ENCODE data around the gene FIZ1.

FIZ1 gene

DNA sequence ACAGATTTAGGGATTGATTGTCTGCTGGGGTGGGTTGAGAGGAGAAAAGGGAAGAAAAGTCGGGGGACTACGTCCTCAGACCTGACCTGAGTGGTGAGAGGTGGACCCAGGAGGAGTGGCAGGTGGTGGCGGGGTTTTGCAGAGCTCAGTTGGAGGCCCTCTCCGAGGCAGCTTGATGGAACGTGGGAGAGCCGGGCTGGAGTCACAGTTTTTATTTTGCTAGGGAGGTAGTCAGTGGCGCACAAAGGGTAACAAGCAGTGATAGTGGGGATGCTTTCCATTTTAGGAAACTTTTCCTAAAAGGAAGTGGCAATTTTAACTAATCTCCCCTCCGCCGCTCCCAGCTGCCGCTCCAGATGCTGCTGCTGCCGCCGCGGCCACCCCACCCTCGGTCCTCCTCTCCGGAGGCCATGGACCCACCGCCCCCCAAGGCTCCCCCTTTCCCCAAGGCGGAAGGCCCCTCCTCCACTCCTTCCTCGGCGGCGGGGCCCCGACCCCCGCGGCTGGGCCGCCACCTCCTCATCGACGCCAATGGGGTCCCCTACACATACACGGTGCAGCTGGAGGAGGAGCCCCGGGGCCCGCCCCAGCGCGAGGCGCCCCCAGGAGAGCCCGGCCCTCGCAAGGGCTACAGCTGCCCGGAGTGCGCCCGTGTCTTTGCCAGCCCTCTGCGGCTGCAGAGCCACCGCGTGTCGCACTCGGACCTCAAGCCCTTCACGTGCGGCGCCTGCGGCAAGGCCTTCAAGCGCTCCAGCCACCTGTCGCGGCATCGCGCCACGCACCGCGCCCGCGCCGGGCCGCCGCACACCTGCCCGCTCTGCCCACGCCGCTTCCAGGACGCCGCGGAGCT lies 43.1 kb upstream of the FIZ1 start:
- Histone ChIP-seq H3K27ac (ENCODE audit: low read length) (no peak overlapping the region), H3K9ac (ENCODE audit: low read depth, low read length) (peak overlapping the region; percentile 97), H3K36me3 (ENCODE audit: insufficient read depth, low read depth, low read length) (peaks cover 15% of the 10 kb centered on the region), H3K9me3 (ENCODE audit: insufficient read depth, low read depth, low read length) (no peaks in the 10 kb centered on the region), H3K27me3 (ENCODE audit: insufficient read depth, low read length) (no peaks in the 10 kb centered on the region), H3K4me1 (ENCODE audit: insufficient read depth, low read length) (no peaks in the 10 kb centered on the region; the same call in 1 of the 2 replicates), H3K4me3 (ENCODE audit: low read length) (peak overlapping the region; percentile 79)

DNA sequence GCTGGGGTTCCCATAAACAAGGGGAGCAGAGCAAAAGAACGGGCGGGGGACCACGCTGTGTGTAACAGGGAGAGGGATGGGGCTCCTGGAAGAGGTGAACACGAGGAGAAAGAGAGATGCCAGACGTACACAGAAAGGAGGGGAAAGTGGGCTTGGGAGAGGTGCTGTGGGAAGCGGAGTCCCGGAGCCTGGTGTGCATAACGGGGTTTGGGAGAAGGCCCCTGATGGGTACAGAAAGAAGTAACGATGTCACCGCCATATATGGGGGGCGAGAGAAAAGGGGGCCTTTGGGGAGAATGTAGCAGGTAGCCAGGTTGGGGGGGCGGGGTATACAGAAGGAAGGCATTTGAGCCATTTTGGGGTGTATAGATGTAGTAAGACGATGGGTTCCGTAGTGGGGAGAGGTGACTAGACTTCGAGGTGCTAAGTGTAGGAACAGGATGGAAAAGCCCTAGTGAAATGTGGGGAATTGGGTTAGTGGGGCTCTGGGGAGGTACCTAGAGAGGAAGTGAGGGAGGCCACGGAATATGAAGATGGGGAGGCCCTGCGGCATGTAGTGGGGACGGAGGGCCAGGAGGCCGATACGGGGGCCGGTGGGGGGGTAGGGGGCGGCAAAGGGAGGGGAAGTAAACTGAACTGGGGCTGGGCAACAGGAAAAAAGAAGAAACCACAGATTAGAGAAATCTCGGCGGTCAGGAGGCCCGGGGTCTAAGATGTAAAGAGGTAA lies 42.3 kb upstream of the FIZ1 start:
- H3K9ac ChIP-seq (ENCODE audit: low read depth, low read length): peak overlapping the region; percentile 97
- H3K9me3 ChIP-seq (ENCODE audit: insufficient read depth, low read depth, low read length): no peaks in the 10 kb centered on the region
- H3K27me3 ChIP-seq (ENCODE audit: insufficient read depth, low read length): no peaks in the 10 kb centered on the region
- no peaks in the 10 kb centered on the region; the same call in 1 of the 2 replicates for H3K4me1 ChIP-seq (ENCODE audit: insufficient read depth, low read length)
- peak overlapping the region; percentile 21 for H3K27ac ChIP-seq (ENCODE audit: low read length)
- H3K4me3 ChIP-seq (ENCODE audit: low read length): peak overlapping the region; percentile 79
- H3K36me3 ChIP-seq (ENCODE audit: insufficient read depth, low read depth, low read length): peaks cover 15% of the 10 kb centered on the region

DNA sequence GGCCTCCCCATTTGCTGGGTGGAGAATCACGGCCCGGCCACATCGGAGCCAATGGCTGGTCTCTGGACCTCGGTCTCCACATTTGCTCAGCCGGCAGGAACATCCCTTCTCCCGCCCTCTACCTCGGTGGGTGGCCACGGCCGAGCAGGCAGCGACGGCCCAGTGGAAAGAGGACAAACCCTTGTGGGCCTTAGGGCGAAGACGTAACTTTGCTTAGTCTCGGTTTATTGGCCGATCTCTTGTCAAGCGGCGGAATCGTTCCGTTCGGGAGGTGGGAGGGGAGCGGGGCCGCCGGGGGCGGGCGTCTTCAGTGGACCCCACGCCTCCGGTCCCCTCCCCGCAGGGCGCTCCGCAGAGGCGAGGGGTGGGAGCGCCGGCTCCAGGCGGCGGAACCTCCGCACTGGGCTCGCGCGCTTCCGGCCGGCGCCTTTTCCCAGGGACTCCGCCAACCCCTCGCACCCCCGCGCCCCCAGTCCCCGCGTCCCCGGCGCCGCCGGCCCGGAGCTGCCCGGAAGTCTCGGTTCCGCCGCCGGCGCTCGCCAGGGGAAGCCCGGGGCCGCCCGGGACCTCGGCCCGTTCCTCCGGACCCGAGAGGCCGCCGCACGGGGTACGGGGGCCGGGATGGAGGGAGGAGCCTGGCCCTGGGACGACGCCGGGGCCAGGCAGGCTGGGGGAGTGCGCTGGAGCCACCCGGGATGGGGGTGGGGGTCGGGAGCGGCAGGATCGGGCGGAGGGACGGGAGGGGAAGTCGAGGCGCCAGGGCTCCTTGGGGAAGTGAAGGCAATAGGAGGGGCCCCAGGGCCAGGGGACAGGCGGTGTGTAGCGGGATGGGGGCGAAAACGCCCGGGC lies 41.5 kb upstream of the FIZ1 start, which contains the start of gene ZNF580:
ZNF580 (plus strand) TSS at position 426 of the 849 bp plus-strand sequence. CDS start 1,507 bp downstream, outside the sequence.
- Histone ChIP-seq H3K9me3 (ENCODE audit: insufficient read depth, low read depth, low read length) (no peaks in the 10 kb centered on the region), H3K4me1 (ENCODE audit: insufficient read depth, low read length) (peaks cover 2% of the 10 kb centered on the region; the same call in 1 of the 2 replicates), H3K36me3 (ENCODE audit: insufficient read depth, low read depth, low read length) (peaks cover 15% of the 10 kb centered on the region), H3K27ac (ENCODE audit: low read length) (peak within 1 kb of the TSS; percentile 21), H3K27me3 (ENCODE audit: insufficient read depth, low read length) (no peaks in the 10 kb centered on the region), H3K9ac (ENCODE audit: low read depth, low read length) (peak within 1 kb of the TSS; percentile 97), H3K4me3 (ENCODE audit: low read length) (peak within 1 kb of the TSS; percentile 79)

DNA sequence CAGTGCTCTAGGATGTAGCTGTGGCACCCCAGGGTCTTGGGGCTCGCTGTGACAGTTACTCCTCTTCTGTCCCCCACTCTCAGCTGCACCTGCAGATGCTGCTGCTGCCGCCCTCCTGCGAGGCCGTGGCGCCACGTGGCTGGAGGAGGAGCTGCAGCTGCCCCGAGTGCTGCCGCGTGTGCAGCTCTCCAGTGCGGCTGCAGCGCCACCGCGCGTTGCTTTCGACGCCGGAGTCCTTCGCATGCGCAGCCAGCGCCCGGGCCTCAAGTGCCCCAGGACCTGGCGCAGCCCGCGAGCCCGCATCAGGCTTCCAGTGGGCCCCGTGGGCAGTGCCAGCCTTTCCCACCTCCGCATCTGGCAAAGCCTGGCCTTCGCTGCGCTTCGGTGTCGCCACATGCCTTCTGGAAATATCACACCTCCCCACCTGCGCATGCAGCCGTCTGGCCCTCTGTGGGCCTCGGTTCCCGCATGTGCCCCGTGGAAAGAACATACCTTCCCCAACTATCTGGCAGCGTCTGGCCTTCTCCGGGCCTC lies 40.8 kb upstream of the FIZ1 start:
- Histone ChIP-seq H3K4me1 (ENCODE audit: insufficient read depth, low read length) (peaks cover 4% of the 10 kb centered on the region; the same call in 1 of the 2 replicates), H3K27ac (ENCODE audit: low read length) (no peak overlapping the region)

DNA sequence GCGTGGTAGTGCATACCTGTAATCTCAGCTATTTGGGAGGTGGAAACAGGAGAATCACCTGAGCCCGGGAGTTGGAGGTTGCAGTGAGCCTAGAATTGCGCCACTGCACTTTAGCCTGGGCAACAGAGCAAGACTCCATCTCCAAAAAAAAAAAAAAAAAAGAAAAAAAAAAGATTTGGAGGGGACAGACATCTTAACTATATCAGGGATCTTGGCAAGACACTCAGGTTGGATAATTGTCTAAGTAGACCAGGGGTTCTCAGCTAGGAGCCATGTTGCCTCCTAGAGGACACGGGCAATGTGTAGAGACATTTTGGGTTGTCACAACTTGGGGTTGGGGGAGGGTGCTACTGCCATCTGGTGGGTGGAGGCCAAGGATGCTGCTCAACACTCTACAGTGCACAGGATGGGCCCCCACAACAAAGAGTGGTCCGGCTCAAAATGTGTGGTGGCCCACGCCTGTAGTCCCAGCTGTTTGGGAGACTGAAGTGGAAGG lies 39.6 kb upstream of the FIZ1 start:
- Histone ChIP-seq H3K4me1 (ENCODE audit: insufficient read depth, low read length) (peaks cover 4% of the 10 kb centered on the region; the same call in 1 of the 2 replicates), H3K9ac (ENCODE audit: low read depth, low read length) (no peak overlapping the region), H3K9me3 (ENCODE audit: insufficient read depth, low read depth, low read length) (no peaks in the 10 kb centered on the region), H3K4me3 (ENCODE audit: low read length) (no peak overlapping the region), H3K36me3 (ENCODE audit: insufficient read depth, low read depth, low read length) (no peaks in the 10 kb centered on the region), H3K27ac (ENCODE audit: low read length) (no peak overlapping the region), H3K27me3 (ENCODE audit: insufficient read depth, low read length) (no peaks in the 10 kb centered on the region)

More for the DNA sequence above, 40.8 kb upstream of the FIZ1 start:
- peaks cover 8% of the 10 kb centered on the region for H3K36me3 ChIP-seq (ENCODE audit: insufficient read depth, low read depth, low read length)
- peak overlapping the region; percentile 97; the same call in 1 of the 2 replicates for H3K9ac ChIP-seq (ENCODE audit: low read depth, low read length)
- H3K4me3 ChIP-seq (ENCODE audit: low read length): peak overlapping the region; percentile 79; the same call in 1 of the 2 replicates
- no peaks in the 10 kb centered on the region for H3K27me3 ChIP-seq (ENCODE audit: insufficient read depth, low read length)
- H3K9me3 ChIP-seq (ENCODE audit: insufficient read depth, low read depth, low read length): no peaks in the 10 kb centered on the region

DNA sequence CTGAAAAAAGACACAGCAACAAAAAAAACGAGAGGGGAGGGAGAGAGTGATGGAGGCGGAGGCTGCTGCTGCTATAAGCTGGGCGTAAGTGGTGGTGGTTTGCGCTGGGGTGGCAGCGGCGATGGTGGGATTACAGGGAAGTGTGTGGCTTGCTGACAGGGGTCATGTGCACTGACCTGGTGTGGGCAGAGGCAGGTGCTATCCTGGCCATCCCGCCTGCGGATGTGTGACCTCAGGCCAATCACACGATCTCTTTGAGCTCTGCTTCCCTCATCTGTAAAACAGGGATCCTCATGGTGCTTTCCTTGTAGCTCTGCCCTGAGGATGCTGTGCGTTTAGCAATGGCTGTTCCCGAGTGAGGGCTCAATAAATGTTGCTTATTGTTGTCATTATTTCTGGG lies 38.2 kb upstream of the FIZ1 start:
- no peaks in the 10 kb centered on the region for H3K9me3 ChIP-seq (ENCODE audit: insufficient read depth, low read depth, low read length)
- H3K27ac ChIP-seq (ENCODE audit: low read length): no peak overlapping the region
- no peaks in the 10 kb centered on the region for H3K36me3 ChIP-seq (ENCODE audit: insufficient read depth, low read depth, low read length)
- no peak overlapping the region for H3K4me3 ChIP-seq (ENCODE audit: low read length)
- H3K27me3 ChIP-seq (ENCODE audit: insufficient read depth, low read length): no peaks in the 10 kb centered on the region
- H3K4me1 ChIP-seq (ENCODE audit: insufficient read depth, low read length): peaks cover 4% of the 10 kb centered on the region; the same call in 1 of the 2 replicates
- no peak overlapping the region for H3K9ac ChIP-seq (ENCODE audit: low read depth, low read length)

DNA sequence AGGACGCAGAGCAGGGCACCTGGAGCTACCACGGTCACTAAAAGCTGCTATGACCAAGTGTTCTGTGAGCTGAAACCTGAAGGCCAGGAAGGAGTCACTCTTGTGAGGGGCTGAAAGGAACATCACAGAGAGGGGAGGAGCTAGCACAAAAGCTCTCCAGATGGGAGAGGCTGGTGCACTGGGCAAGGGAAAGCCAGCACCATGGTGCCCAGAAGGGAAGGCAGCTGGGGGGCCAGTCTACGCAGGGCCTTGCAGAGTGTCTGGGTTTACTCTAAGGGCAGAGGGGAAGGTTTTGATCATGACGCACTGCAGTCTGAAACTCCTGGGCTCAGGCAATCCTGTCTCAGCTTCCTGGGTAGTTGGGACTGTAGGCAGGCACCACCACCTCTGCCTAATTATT lies 37.4 kb upstream of the FIZ1 start:
- peaks cover 4% of the 10 kb centered on the region; the same call in 1 of the 2 replicates for H3K4me1 ChIP-seq (ENCODE audit: insufficient read depth, low read length)
- no peaks in the 10 kb centered on the region for H3K27me3 ChIP-seq (ENCODE audit: insufficient read depth, low read length)
- H3K4me3 ChIP-seq (ENCODE audit: low read length): peak overlapping the region; percentile 87; the same call in 1 of the 2 replicates
- H3K27ac ChIP-seq (ENCODE audit: low read length): no peak overlapping the region
- H3K9me3 ChIP-seq (ENCODE audit: insufficient read depth, low read depth, low read length): no peaks in the 10 kb centered on the region
- no peaks in the 10 kb centered on the region for H3K36me3 ChIP-seq (ENCODE audit: insufficient read depth, low read depth, low read length)
- H3K9ac ChIP-seq (ENCODE audit: low read depth, low read length): no peak overlapping the region

DNA sequence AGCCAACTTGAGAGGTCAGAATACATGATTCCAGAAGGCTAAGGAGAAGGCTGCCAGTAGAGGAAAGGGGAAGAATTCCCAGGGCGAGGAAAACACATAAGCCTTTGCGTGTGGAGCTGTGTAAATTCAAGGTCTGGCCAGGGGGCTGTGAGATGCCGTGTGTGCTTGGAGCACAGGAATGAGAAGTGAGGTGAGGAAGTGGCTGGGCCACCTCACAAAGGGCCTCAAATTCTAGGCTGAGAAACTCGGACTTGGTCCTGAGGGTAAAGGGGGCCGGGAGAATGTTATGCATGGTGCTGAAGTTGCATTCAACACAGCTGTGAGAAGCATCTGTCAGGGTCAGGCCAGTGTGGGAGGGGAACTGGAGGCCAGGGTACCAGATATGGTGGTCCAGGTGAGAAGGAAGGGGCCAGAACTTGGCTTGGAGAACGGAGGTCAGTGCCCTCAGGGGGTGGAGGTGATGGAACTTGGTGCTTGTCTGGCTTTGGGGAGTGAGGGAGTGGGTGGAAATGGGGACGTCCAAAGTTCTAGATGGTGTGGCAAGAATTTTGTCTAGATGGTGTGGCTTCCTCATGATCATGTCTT lies 36.6 kb upstream of the FIZ1 start:
- Histone ChIP-seq H3K27ac (ENCODE audit: low read length) (no peak overlapping the region), H3K9me3 (ENCODE audit: insufficient read depth, low read depth, low read length) (no peaks in the 10 kb centered on the region), H3K4me1 (ENCODE audit: insufficient read depth, low read length) (peaks cover 4% of the 10 kb centered on the region; the same call in 1 of the 2 replicates), H3K36me3 (ENCODE audit: insufficient read depth, low read depth, low read length) (no peaks in the 10 kb centered on the region), H3K4me3 (ENCODE audit: low read length) (peak overlapping the region; percentile 87), H3K9ac (ENCODE audit: low read depth, low read length) (peak overlapping the region; percentile 97; the same call in 1 of the 2 replicates), H3K27me3 (ENCODE audit: insufficient read depth, low read length) (no peaks in the 10 kb centered on the region)

DNA sequence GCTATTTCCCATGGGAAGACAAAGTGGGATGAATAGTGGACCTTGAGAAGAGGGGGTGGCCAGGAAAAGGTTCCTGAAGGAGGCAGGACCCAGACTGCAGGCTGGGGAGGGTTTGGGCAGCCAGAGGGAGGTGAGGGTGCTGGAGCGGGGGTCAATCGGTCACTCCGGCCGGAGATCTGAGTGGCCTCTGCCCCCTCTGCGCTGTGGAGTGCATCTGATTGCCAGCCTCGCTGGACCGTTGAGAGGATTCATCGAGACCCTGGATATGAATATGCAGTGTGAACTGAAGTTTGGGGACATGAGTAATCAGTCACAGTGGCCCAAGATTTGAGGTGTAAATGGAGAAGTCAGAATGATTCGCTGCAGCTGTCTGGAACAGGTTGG lies 36.0 kb upstream of the FIZ1 start:
- Histone ChIP-seq H3K9ac (ENCODE audit: low read depth, low read length) (peak overlapping the region; percentile 97), H3K27ac (ENCODE audit: low read length) (peak overlapping the region; percentile 73), H3K9me3 (ENCODE audit: insufficient read depth, low read depth, low read length) (no peaks in the 10 kb centered on the region), H3K36me3 (ENCODE audit: insufficient read depth, low read depth, low read length) (no peaks in the 10 kb centered on the region), H3K27me3 (ENCODE audit: insufficient read depth, low read length) (no peaks in the 10 kb centered on the region), H3K4me3 (ENCODE audit: low read length) (peak overlapping the region; percentile 87), H3K4me1 (ENCODE audit: insufficient read depth, low read length) (peaks cover 4% of the 10 kb centered on the region; the same call in 1 of the 2 replicates)

DNA sequence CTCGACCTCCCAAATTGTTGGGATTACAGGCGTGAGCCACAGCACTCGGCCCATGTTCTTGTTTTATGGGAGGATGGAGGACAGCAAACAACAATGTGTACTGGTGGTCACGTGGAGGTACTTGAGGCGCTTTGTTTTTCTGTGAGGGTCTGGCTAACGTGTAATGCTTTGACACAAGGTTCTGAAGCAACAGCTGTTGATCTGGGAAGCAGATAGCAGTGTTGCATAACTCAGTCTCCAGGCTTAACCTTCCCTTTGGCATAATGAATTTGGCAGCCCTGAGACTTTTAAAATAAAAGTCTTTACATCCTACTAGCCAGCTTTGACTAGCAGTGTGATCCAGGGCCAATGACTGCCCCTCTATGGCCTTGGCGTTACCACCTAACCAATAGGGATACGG lies 34.5 kb upstream of the FIZ1 start:
- Histone ChIP-seq H3K4me3 (ENCODE audit: low read length) (no peak overlapping the region), H3K36me3 (ENCODE audit: insufficient read depth, low read depth, low read length) (no peaks in the 10 kb centered on the region), H3K4me1 (ENCODE audit: insufficient read depth, low read length) (peaks cover 4% of the 10 kb centered on the region; the same call in 1 of the 2 replicates), H3K9ac (ENCODE audit: low read depth, low read length) (no peak overlapping the region), H3K27me3 (ENCODE audit: insufficient read depth, low read length) (no peaks in the 10 kb centered on the region), H3K9me3 (ENCODE audit: insufficient read depth, low read depth, low read length) (no peaks in the 10 kb centered on the region), H3K27ac (ENCODE audit: low read length) (no peak overlapping the region)
